HepG2 (cell line): ENCODE results near the gene HLA-DRB5.

Source experiments
- ESRRA ChIP-seq: sonication (generic); formaldehyde crosslinking; IDR thresholded peaks from 2 replicates; pipeline ENCODE4 v1.5.1; 2020; ENCODE audit warnings: mild to moderate bottlenecking, low read depth, missing genetic modification reagents
- KAT7 ChIP-seq: IDR thresholded peaks from 2 replicates; pipeline ENCODE4 v1.6.1; 2018; ENCODE audit warnings: borderline replicate concordance, missing compliant biosample characterization
- KDM6A ChIP-seq: IDR thresholded peaks from 2 replicates; pipeline ENCODE4 v1.6.1; 2016; ENCODE audit warnings: low read depth
- POLR2A ChIP-seq, 2 experiments: IDR thresholded peaks; 2 replicates each; pipeline ENCODE4 v1.6.1; 2011; ENCODE audit warnings: low read depth in 2 of 2, low read length in 2 of 2, mild to moderate bottlenecking in 1 of 2, moderate library complexity in 1 of 2; ENCODE audit not compliant: insufficient read depth in 1 of 2
- TAF1 ChIP-seq: sonication (generic); formaldehyde crosslinking; IDR thresholded peaks from 2 replicates; pipeline ENCODE4 v1.4.0; 2020; ENCODE audit warnings: missing genetic modification reagents
- ZFP36 ChIP-seq: fragments of 150-350 bp; IDR thresholded peaks from 2 replicates; pipeline ENCODE4 v1.6.1; 2018; ENCODE audit warnings: borderline replicate concordance, low read length, low read depth; ENCODE audit not compliant: partially characterized antibody
- TF ChIP-seq, protein P1 (sequence below): sonication (generic); formaldehyde crosslinking; IDR thresholded peaks from 2 replicates; pipeline ENCODE4 v1.4.0; 2020; ENCODE audit warnings: mild to moderate bottlenecking, missing genetic modification reagents
- TF ChIP-seq, protein P2 (sequence below): sonication (generic); formaldehyde crosslinking; IDR thresholded peaks from 2 replicates; pipeline ENCODE4 v1.5.0; 2020; ENCODE audit warnings: mild to moderate bottlenecking, missing genetic modification reagents, moderate library complexity
- TF ChIP-seq, protein P3 (sequence below): sonication (generic); formaldehyde crosslinking; IDR thresholded peaks from 2 replicates; pipeline ENCODE4 v1.4.0; 2020; ENCODE audit warnings: missing genetic modification reagents, borderline replicate concordance

DNA sequence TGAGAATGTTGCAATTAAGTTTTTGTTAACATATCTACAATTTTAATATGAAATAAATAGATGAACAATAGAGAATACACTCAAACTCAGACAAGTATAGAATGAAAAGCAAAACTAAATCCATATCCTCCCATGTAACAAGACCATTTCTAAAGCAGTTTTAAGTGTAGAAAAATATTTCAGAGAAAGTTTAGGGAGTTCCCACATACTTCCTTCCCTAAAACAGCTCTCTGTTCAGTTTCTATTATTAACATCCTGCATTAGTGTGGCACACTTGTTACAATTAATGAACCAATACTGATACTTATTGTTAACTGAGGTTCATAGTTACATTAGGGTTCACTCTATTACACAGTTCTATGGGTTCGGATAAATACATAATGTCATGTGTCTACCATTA lies 38.4 kb downstream of the HLA-DRB5 start:
- no peak for TF ChIP-seq KDM6A
- no peak for TF ChIP-seq TAF1 (CRISPR knock-in tag)
- TF ChIP-seq, protein P1, sequence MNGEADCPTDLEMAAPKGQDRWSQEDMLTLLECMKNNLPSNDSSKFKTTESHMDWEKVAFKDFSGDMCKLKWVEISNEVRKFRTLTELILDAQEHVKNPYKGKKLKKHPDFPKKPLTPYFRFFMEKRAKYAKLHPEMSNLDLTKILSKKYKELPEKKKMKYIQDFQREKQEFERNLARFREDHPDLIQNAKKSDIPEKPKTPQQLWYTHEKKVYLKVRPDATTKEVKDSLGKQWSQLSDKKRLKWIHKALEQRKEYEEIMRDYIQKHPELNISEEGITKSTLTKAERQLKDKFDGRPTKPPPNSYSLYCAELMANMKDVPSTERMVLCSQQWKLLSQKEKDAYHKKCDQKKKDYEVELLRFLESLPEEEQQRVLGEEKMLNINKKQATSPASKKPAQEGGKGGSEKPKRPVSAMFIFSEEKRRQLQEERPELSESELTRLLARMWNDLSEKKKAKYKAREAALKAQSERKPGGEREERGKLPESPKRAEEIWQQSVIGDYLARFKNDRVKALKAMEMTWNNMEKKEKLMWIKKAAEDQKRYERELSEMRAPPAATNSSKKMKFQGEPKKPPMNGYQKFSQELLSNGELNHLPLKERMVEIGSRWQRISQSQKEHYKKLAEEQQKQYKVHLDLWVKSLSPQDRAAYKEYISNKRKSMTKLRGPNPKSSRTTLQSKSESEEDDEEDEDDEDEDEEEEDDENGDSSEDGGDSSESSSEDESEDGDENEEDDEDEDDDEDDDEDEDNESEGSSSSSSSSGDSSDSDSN (CRISPR knock-in tag): no peak
- TF ChIP-seq, protein P2, sequence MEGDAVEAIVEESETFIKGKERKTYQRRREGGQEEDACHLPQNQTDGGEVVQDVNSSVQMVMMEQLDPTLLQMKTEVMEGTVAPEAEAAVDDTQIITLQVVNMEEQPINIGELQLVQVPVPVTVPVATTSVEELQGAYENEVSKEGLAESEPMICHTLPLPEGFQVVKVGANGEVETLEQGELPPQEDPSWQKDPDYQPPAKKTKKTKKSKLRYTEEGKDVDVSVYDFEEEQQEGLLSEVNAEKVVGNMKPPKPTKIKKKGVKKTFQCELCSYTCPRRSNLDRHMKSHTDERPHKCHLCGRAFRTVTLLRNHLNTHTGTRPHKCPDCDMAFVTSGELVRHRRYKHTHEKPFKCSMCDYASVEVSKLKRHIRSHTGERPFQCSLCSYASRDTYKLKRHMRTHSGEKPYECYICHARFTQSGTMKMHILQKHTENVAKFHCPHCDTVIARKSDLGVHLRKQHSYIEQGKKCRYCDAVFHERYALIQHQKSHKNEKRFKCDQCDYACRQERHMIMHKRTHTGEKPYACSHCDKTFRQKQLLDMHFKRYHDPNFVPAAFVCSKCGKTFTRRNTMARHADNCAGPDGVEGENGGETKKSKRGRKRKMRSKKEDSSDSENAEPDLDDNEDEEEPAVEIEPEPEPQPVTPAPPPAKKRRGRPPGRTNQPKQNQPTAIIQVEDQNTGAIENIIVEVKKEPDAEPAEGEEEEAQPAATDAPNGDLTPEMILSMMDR: no peak
- no peak for TF ChIP-seq POLR2A (IDR thresholded peaks at IDR 0.05; ENCODE audit: insufficient read depth in 1 of 2, low read depth in 2 of 2, low read length in 2 of 2)
- TF ChIP-seq KAT7 (CRISPR knock-in tag): no peak
- TF ChIP-seq ESRRA (CRISPR knock-in tag): no peak
- TF ChIP-seq ZFP36: no peak
- TF ChIP-seq, protein P3, sequence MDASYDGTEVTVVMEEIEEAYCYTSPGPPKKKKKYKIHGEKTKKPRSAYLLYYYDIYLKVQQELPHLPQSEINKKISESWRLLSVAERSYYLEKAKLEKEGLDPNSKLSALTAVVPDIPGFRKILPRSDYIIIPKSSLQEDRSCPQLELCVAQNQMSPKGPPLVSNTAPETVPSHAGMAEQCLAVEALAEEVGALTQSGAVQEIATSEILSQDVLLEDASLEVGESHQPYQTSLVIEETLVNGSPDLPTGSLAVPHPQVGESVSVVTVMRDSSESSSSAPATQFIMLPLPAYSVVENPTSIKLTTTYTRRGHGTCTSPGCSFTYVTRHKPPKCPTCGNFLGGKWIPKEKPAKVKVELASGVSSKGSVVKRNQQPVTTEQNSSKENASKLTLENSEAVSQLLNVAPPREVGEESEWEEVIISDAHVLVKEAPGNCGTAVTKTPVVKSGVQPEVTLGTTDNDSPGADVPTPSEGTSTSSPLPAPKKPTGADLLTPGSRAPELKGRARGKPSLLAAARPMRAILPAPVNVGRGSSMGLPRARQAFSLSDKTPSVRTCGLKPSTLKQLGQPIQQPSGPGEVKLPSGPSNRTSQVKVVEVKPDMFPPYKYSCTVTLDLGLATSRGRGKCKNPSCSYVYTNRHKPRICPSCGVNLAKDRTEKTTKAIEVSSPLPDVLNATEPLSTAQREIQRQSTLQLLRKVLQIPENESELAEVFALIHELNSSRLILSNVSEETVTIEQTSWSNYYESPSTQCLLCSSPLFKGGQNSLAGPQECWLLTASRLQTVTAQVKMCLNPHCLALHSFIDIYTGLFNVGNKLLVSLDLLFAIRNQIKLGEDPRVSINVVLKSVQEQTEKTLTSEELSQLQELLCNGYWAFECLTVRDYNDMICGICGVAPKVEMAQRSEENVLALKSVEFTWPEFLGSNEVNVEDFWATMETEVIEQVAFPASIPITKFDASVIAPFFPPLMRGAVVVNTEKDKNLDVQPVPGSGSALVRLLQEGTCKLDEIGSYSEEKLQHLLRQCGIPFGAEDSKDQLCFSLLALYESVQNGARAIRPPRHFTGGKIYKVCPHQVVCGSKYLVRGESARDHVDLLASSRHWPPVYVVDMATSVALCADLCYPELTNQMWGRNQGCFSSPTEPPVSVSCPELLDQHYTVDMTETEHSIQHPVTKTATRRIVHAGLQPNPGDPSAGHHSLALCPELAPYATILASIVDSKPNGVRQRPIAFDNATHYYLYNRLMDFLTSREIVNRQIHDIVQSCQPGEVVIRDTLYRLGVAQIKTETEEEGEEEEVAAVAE (CRISPR knock-in tag): no peak
